ENCODE results near the gene SMTNL1. TPM values are rescaled to one million over a fixed set of nuclear protein-coding genes. Genes with fewer than 3 reads are reported as not detected.
A peak's percentile ranks its signal among the peaks of the same experiment; 100 is the strongest.

Gene SMTNL1
- total and polyA plus RNA-seq, 4 donors, result not detected

DNA sequence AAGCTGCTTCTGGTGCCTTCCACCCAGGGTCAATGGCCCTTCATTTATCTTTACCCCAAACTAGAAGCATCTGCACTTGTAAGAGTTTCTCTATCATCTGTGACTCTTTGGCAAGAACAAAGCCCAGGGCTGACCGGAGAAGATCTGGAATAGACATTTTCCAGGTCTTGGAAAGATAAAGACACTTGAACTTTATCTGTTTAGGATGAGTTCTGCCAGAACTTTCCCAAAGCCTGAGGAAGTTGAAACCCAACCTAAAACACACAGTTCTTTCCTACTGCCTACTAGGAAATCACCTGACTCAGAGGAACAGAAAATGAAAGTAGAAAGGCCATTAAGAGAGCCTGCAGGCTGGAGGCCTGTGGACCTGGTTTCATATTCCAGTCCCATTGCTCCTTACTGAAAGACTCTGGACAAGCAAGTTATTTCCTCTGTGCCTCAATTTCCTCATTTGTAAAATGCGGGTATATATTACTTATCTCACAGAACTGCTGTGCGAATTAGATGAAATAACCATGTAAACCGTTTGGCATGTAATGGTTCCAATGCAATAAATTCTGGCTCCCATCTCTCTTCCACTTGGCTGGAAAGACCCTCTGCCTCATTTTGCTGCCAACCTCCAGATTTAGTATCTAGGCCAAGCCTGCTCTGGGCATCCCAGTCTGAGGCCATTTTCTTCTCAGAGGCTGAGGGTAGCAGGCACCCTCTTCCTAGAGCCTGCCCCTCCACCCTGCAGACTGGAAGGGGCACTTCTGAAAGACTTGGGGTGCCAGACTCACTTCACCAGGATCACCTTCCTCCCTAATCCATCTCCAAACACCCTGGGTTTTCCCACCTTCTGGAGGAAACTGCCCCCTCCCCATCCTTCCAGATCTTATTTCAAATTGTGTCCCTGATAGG, 28.9 kb downstream of the SMTNL1 start:
- peak overlapping the region in 1 of 2 donors; percentile 74 for H3K27ac ChIP-seq (ENCODE audit: low read depth in 1 of 2, low read length in 2 of 2)

DNA sequence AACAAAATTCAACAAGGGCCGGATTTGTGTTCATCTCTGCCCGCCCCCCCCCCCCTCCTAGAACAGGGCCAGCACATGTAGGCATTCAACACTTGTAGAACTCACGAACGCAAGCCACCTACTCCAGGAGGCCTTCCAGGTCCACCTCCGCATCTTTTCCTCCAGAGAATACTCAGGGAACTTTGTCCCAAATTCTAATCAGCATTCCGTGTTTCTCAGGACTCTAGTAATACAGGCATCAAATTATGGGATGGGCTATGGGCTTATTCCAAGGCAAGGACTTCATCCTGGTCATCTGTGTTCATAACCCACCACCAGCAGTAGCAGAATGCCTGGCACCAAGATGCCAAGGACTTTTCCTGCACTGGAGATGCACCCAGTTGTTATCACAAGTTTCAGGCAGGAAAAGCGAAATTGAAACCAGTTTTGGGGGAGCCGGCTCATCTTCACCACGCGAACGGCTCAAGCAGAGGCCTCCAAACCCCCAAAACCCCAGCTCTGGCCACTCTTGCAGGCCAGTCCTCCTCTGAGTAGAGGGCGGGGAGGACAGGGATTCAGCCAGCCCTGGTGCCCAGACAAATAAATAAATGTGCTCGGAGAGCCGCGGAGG, 29.6 kb downstream of the SMTNL1 start:
- ATAC-seq (ENCODE audit: low FRiP score), result peak; percentile 11
- Histone ChIP-seq H3K36me3 (ENCODE audit: control insufficient read depth in 1 of 2, insufficient read depth in 2 of 2, low read length in 1 of 2) (no peaks in the 10 kb centered on the region), H3K9me3 (ENCODE audit: control insufficient read depth, low read length) (no peaks in the 10 kb centered on the region), H3K4me1 (ENCODE audit: control insufficient read depth in 1 of 2, insufficient read depth in 2 of 2, low read length in 2 of 2) (no peaks in the 10 kb centered on the region), H3K4me3 (ENCODE audit: low read length in 2 of 2) (peak overlapping the region; percentile 79 to 85), H3K27me3 (ENCODE audit: control insufficient read depth in 1 of 2, insufficient read depth in 2 of 2, low read length in 1 of 2) (no peaks in the 10 kb centered on the region), H3K27ac (ENCODE audit: low read depth in 1 of 2, low read length in 2 of 2) (peak overlapping the region in 1 of 2 donors; percentile 45)
- WGBS, 2 donors, result 3% methylated on average over 15 of the region's 15 CpGs
- DNase-seq, result no peak
- intact Hi-C loops (cut with DNase I), result no loop called here

More for the DNA sequence above, 28.9 kb downstream of the SMTNL1 start:
- no peaks in the 10 kb centered on the region for H3K4me1 ChIP-seq (ENCODE audit: control insufficient read depth in 1 of 2, insufficient read depth in 2 of 2, low read length in 2 of 2)
- no peaks in the 10 kb centered on the region for H3K36me3 ChIP-seq (ENCODE audit: control insufficient read depth in 1 of 2, insufficient read depth in 2 of 2, low read length in 1 of 2)
- H3K9me3 ChIP-seq (ENCODE audit: control insufficient read depth, low read length), result no peaks in the 10 kb centered on the region
- ATAC-seq (ENCODE audit: low FRiP score) (peak; percentile 68), DNase-seq (no peak)
- H3K27me3 ChIP-seq (ENCODE audit: control insufficient read depth in 1 of 2, insufficient read depth in 2 of 2, low read length in 1 of 2), result no peaks in the 10 kb centered on the region
- intact Hi-C loops (cut with DNase I), result no loop called here
- 19 to 20% methylated on average over 4 of the region's 4 CpGs for WGBS, 2 donors
- H3K4me3 ChIP-seq (ENCODE audit: low read length in 2 of 2), result peak overlapping the region; percentile 48 to 85

DNA sequence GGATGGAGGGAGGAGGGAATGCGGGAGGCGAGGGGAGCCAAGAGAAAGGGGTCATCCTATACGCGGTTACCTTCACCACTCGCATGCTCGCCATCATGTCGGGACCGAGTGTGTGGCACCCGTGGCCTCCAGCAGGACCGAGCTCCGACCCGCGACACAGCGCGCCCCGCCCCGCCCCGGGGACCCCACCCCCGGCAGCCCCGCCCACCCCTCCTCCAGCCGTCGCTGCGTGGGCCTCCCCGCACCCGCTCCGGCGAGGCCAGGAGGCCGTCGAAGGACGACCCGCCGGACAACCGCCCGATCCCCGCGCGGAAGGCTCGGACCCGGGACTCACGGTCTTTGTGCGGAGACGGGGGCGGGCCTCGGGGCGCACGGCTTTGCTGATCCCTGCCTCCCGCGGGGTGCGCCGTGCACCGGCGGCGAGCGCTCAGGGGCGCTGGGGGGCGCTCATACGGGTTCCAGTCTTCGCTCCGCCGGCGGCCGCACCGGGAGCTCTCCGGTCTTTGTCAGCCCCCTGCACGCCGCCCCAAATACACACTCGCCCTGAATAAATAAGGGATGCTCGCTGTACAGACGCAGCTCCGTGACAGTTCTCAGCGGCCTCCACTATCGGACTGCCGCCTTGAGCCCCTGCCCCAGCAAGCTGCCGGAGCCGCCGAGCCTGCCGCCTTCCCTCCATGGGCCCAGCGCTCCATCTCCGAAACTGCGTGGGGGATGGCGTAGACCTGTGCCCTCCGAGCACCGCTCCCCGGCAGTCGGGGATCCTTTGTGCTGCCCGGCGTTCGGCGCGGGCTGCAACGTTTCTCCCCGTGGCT, 30.3 kb downstream of the SMTNL1 start, which contains the start of gene UBE2L6:
TSS of gene UBE2L6 (minus strand) at position 158 of the 815 bp plus-strand sequence. CDS start at position 97, 61 bp downstream.
- Histone ChIP-seq H3K36me3 (ENCODE audit: control insufficient read depth in 1 of 2, insufficient read depth in 2 of 2, low read length in 1 of 2) (no peaks in the 10 kb centered on the region), H3K9me3 (ENCODE audit: control insufficient read depth, low read length) (no peaks in the 10 kb centered on the region), H3K4me3 (ENCODE audit: low read length in 2 of 2) (peak within 1 kb of the TSS; percentile 79 to 85), H3K27me3 (ENCODE audit: control insufficient read depth in 1 of 2, insufficient read depth in 2 of 2, low read length in 1 of 2) (no peaks in the 10 kb centered on the region), H3K27ac (ENCODE audit: low read depth in 1 of 2, low read length in 2 of 2) (peak within 1 kb of the TSS in 1 of 2 donors; percentile 74), H3K4me1 (ENCODE audit: control insufficient read depth in 1 of 2, insufficient read depth in 2 of 2, low read length in 2 of 2) (no peaks in the 10 kb centered on the region)
- ATAC-seq (ENCODE audit: low FRiP score) (peak; percentile 86), DNase-seq (peak; percentile 89 to 97)
- WGBS, 2 donors, result 1% methylated on average over 56 to 92 of the region's 92 CpGs
- intact Hi-C loops (cut with DNase I), result loop anchor here (2.0 kb wide), 3 partner anchors 31 to 77 kb away; no protein-coding TSS in a partner anchor

DNA sequence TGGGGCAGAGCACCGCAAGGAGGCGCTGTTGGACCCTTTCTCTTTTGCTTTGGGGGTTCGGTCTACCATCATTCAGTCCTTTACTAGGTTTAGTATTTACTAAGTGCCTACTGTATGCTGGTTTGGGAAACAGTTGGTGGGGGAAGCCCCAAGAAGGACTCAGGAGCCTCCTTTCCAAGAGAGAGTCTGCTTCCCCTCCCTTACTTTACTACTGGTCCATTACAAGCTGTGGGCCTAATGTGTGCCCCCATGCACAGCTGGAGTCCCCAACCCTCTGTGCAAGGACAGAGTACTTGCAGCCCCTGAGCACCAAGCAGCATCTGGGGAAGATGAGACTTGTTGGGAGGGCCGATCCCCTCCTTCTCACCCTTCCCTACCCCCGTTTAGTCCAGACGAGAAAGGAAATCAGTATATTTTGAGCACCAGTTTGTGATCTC, 31.0 kb downstream of the SMTNL1 start:
- Histone ChIP-seq H3K27me3 (ENCODE audit: control insufficient read depth in 1 of 2, insufficient read depth in 2 of 2, low read length in 1 of 2) (no peaks in the 10 kb centered on the region), H3K4me3 (ENCODE audit: low read length in 2 of 2) (peak overlapping the region in 1 of 2 donors; percentile 85), H3K27ac (ENCODE audit: low read depth in 1 of 2, low read length in 2 of 2) (no peak overlapping the region), H3K4me1 (ENCODE audit: control insufficient read depth in 1 of 2, insufficient read depth in 2 of 2, low read length in 2 of 2) (no peaks in the 10 kb centered on the region), H3K9me3 (ENCODE audit: control insufficient read depth, low read length) (no peaks in the 10 kb centered on the region), H3K36me3 (ENCODE audit: control insufficient read depth in 1 of 2, insufficient read depth in 2 of 2, low read length in 1 of 2) (no peaks in the 10 kb centered on the region)
- no peak for DNase-seq
- intact Hi-C loops (cut with DNase I), result loop anchor here (2.0 kb wide), 3 partner anchors 30 to 76 kb away; no protein-coding TSS in a partner anchor
- peak; percentile 93 for ATAC-seq (ENCODE audit: low FRiP score)
- 22 to 29% methylated on average over 6 of the region's 6 CpGs for WGBS, 2 donors

DNA sequence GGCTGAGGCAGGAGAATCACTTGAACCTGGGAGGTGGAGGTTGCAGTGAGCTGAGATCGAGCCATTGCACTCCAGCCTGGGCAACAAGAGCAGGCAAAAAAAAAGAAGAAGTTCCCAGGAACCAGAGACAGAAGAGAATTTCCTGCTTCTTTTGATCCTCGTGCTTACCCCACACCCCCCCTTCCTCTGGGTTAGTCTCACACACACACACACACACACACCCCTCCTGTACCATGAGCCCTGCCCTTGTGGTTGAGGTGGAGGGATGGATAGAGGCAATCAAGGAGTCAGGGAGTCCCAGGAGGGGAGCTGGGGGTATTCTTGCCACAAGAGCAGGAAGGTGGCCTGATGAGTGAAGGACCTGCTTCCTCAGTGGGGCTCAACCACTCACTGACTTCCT, 34.2 kb downstream of the SMTNL1 start:
- H3K4me1 ChIP-seq (ENCODE audit: control insufficient read depth in 1 of 2, insufficient read depth in 2 of 2, low read length in 2 of 2), result no peaks in the 10 kb centered on the region
- no peaks in the 10 kb centered on the region for H3K9me3 ChIP-seq (ENCODE audit: control insufficient read depth, low read length)
- 63 to 70% methylated on average over 2 of the region's 2 CpGs for WGBS, 2 donors
- ATAC-seq (ENCODE audit: low FRiP score), result no peak
- no peaks in the 10 kb centered on the region for H3K36me3 ChIP-seq (ENCODE audit: control insufficient read depth in 1 of 2, insufficient read depth in 2 of 2, low read length in 1 of 2)
- no peak for DNase-seq
- no peak overlapping the region for H3K27ac ChIP-seq (ENCODE audit: low read depth in 1 of 2, low read length in 2 of 2)
- no peaks in the 10 kb centered on the region for H3K27me3 ChIP-seq (ENCODE audit: control insufficient read depth in 1 of 2, insufficient read depth in 2 of 2, low read length in 1 of 2)
- no peak overlapping the region for H3K4me3 ChIP-seq (ENCODE audit: low read length in 2 of 2)
- intact Hi-C loops (cut with DNase I), result no loop called here

DNA sequence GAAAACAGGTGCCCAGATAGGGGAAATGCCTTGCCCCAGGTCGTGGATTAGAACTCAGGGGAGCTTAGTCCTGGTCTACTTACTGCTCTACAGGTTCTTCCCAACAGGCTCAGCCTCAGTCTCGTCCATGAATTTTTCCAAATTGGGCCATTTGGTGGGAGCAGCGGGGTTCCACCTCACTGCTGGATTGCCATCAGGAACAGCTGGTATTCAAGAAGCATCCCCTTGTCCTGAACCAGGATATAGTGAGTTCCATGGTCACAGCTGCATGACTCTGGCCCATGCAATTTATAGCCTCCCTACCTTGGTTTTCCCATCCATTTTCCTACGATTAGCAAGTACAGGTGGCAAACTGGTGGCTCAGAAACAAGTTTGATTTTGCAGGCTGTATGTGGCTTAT, 36.7 kb downstream of the SMTNL1 start:
- no peak for DNase-seq
- Histone ChIP-seq H3K36me3 (ENCODE audit: control insufficient read depth in 1 of 2, insufficient read depth in 2 of 2, low read length in 1 of 2) (no peaks in the 10 kb centered on the region), H3K27me3 (ENCODE audit: control insufficient read depth in 1 of 2, insufficient read depth in 2 of 2, low read length in 1 of 2) (no peaks in the 10 kb centered on the region), H3K4me1 (ENCODE audit: control insufficient read depth in 1 of 2, insufficient read depth in 2 of 2, low read length in 2 of 2) (no peaks in the 10 kb centered on the region), H3K27ac (ENCODE audit: low read depth in 1 of 2, low read length in 2 of 2) (no peak overlapping the region), H3K4me3 (ENCODE audit: low read length in 2 of 2) (no peak overlapping the region), H3K9me3 (ENCODE audit: control insufficient read depth, low read length) (no peaks in the 10 kb centered on the region)
- WGBS, 2 donors, result 42 to 49% methylated on average over 4 of the region's 4 CpGs
- intact Hi-C loops (cut with DNase I), result no loop called here
- ATAC-seq (ENCODE audit: low FRiP score), result no peak

DNA sequence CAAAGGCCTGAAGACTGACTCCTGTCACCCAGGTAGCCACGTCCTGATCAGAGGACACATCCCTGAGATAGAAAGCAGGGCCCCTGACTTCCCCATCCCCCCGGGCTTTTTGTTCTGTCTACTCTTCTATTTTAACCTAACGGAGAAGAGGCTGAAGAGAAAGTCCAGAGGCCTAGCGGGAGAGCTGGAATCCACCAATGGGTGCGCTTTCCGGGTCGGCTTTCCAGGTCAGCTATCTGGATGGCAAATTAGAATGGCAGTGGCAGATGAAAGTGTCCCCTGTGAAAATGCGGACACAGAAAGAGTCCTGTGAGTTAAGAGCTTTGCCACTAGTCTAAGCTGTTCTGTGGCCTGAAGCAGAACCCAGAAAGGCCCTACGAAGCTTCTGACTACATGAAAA, 46.9 kb downstream of the SMTNL1 start:
- intact Hi-C loops (cut with DNase I), result no loop called here
- no peaks in the 10 kb centered on the region for H3K27me3 ChIP-seq (ENCODE audit: control insufficient read depth in 1 of 2, insufficient read depth in 2 of 2, low read length in 1 of 2)
- no peak overlapping the region for H3K4me3 ChIP-seq (ENCODE audit: low read length in 2 of 2)
- H3K9me3 ChIP-seq (ENCODE audit: control insufficient read depth, low read length), result no peaks in the 10 kb centered on the region
- ATAC-seq (ENCODE audit: low FRiP score) (no peak), DNase-seq (no peak)
- 82 to 84% methylated on average over 9 of the region's 9 CpGs for WGBS, 2 donors
- no peak overlapping the region for H3K27ac ChIP-seq (ENCODE audit: low read depth in 1 of 2, low read length in 2 of 2)
- no peaks in the 10 kb centered on the region for H3K4me1 ChIP-seq (ENCODE audit: control insufficient read depth in 1 of 2, insufficient read depth in 2 of 2, low read length in 2 of 2)
- H3K36me3 ChIP-seq (ENCODE audit: control insufficient read depth in 1 of 2, insufficient read depth in 2 of 2, low read length in 1 of 2), result no peaks in the 10 kb centered on the region

DNA sequence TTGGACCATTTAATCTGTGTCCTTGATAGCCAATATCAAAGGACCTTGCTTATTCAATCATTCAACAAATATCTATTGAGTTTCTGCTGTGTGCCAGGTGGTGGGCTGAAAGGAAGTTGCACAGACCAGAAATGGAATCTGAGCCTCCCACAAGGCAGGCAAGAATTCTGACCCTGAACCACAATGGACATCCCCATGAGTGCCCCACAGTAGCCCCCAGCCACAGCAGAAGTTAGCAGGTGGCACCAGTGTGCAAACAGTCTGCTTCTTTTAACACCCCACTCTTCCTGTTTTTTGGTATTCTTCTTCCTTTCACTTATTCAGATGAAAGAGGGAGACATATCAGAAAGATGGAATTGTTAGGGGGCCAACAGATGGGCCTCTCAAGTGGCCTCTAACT, 47.9 kb downstream of the SMTNL1 start:
- ATAC-seq (ENCODE audit: low FRiP score) (no peak), DNase-seq (no peak)
- Histone ChIP-seq H3K4me1 (ENCODE audit: control insufficient read depth in 1 of 2, insufficient read depth in 2 of 2, low read length in 2 of 2) (no peaks in the 10 kb centered on the region), H3K27me3 (ENCODE audit: control insufficient read depth in 1 of 2, insufficient read depth in 2 of 2, low read length in 1 of 2) (no peaks in the 10 kb centered on the region), H3K36me3 (ENCODE audit: control insufficient read depth in 1 of 2, insufficient read depth in 2 of 2, low read length in 1 of 2) (no peaks in the 10 kb centered on the region), H3K9me3 (ENCODE audit: control insufficient read depth, low read length) (no peaks in the 10 kb centered on the region), H3K4me3 (ENCODE audit: low read length in 2 of 2) (no peak overlapping the region), H3K27ac (ENCODE audit: low read depth in 1 of 2, low read length in 2 of 2) (no peak overlapping the region)
- intact Hi-C loops (cut with DNase I), result no loop called here

All from aorta (tissue), 5 donors.